NCI-H2107 treated with DMSO at 0.1 percent for 48 hours (cell line): ENCODE measurements around the gene CD81.

Experiments
- DNase-seq: peaks from one replicate; lab custom pipeline; 2025; ENCODE audit not compliant: unreplicated experiment; lab: John Stamatoyannopoulos, UW

CD81 gene

GRCh38 chr11:2434506-2435255 lies 57.6 kb downstream of the CD81 start:
- DNase-seq = no peak

DNA sequence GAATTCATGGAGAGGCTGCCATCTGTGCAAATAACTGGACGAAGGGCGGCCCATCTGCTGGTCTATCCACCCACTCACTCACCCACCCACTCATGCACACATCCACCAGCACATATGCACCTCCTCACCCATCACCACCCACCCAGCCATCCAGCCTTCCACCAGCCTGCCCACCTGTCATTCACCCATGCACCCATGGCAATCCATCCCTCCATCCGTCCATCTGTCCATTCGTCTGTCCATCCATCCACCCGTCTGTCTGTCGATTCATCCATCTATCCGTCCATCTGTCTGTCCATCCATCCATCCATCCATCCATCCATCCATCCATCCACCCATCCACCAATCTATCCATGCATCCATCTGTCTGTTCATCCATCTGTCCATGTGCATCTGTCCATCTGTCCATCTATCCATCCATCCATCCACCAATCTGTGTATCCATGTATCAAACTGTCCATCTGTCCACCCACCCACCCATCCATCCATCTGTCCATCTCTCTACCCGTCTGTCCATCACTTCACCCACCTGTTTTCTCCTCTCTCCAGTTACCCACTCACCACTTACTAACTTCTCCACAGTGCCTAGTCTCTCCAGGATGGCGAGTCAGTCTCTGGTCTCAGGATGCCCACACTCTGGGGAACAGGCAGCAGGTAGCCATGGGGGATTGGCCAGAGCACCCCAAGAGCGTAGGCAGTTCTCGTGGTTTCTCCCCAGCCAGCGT lies 58.3 kb downstream of the CD81 start:
- DNase-seq = no peak

- no peak for DNase-seq
Observed at GRCh38 chr11:2436013-2436520, 59.0 kb downstream of the CD81 start.

DNA sequence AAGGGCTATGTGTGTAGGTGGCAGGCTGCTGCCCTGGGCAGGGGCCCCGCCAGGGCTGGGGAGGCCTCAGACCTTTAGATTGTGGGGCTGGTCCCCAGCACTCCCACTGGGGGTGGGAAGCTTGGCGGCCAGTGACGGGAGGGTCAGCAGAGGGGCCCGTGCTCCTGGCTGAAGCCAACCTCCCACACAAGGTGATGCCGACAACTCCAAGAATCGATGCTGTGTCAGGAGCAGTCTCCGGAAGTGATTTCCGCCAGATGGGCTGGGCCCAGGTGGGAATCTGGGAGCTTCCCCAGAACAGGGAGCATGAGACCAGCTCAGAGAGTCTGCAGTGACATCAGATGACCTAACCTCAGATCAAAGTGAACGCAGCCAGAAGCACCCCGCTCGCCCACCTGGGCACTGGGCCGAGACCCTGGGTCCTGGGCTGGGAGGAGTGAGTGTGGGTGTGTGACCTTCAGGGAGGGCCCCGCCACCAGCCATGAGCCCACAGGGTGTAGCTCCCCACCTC lies 59.5 kb downstream of the CD81 start:
- DNase-seq = no peak

DNA sequence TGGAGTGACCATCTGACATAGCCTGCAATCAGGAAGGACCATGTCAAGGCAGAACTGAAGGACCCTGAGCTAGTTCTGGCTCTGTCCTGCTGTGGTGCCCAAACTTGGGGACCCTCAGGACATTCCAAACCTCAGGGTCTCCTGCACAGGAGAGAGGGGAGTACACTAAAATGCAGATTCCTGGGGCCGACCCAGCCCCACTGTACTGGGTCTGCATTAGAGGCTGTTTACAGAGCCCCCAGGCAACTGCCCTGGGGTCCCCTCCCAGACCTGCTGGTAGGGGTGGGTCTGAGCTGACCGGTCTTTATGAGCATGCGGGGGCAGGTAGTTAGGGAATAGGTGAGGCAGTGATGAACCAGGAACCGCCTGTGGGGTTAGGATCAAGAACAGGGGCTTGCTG lies 60.4 kb downstream of the CD81 start:
- DNase-seq = no peak

- DNase-seq = no peak
Observed at GRCh38 chr11:2439820-2440219, 62.7 kb downstream of the CD81 start.

- DNase-seq = no peak
Observed at GRCh38 chr11:2440646-2441045, 63.5 kb downstream of the CD81 start.

DNA sequence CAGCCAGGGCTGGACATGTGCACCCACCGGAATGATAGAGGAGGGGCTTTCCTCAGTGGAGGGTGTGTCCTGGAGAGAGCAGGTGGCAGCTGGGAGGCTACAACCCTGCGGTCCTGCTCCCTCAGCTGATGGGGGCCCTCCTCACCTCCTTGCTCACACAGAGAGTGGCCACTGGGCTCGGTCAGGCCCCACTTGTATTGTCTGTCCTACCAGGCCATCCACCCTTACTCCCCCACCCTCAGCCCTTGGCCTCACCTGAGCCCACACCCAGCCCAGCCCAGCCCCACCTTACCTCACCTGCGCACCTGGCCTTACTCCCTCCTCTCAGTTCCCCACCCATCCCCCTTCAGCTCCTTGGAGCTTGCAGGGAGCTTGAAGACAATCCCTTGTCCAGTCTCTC lies 64.1 kb downstream of the CD81 start:
- no peak for DNase-seq

- DNase-seq = no peak
Observed at GRCh38 chr11:2442589-2442988, 65.5 kb downstream of the CD81 start.

- DNase-seq = no peak
Observed at GRCh38 chr11:2443406-2443805, 66.3 kb downstream of the CD81 start.

- DNase-seq = no peak
Observed at GRCh38 chr11:2443881-2444820, 67.0 kb downstream of the CD81 start, which contains the start of gene TRPM5. Gene TRPM5, minus strand, starts transcription at chr11:2444514. Its CDS starts 21,478 bp downstream, at chr11:2423036.

- no peak for DNase-seq
Observed at GRCh38 chr11:2444821-2445745, 68.0 kb downstream of the CD81 start, which contains the start of gene KCNQ1. Gene KCNQ1, plus strand, starts transcription at chr11:2445008. Its CDS starts 91 bp downstream, at chr11:2445099.

- no peak for DNase-seq
Observed at GRCh38 chr11:2445746-2446551, 68.8 kb downstream of the CD81 start.

- no peak for DNase-seq
Observed at GRCh38 chr11:2446590-2447252, 69.6 kb downstream of the CD81 start.
